GM19099 (cell line): ENCODE results near the gene PRX.

ENCODE experiments used
- POLR2A ChIP-seq: IDR thresholded peaks from 3 replicates; pipeline ENCODE4 v1.6.1; 2011; ENCODE audit warnings: low read depth; ENCODE audit not compliant: insufficient read length; ENCODE audit errors: extremely low read depth

Gene PRX

GRCh38 chr19:40344422-40344821, 68.8 kb downstream of the PRX start:
- no peak for TF ChIP-seq POLR2A
